ENCODE data around the gene ECHS1. TPM values are rescaled to one million over a fixed set of nuclear protein-coding genes. Genes with fewer than 3 reads are reported as not detected.

The ECHS1 gene
- total RNA-seq, 1 donor from 2014 or later = 77.4 TPM

DNA sequence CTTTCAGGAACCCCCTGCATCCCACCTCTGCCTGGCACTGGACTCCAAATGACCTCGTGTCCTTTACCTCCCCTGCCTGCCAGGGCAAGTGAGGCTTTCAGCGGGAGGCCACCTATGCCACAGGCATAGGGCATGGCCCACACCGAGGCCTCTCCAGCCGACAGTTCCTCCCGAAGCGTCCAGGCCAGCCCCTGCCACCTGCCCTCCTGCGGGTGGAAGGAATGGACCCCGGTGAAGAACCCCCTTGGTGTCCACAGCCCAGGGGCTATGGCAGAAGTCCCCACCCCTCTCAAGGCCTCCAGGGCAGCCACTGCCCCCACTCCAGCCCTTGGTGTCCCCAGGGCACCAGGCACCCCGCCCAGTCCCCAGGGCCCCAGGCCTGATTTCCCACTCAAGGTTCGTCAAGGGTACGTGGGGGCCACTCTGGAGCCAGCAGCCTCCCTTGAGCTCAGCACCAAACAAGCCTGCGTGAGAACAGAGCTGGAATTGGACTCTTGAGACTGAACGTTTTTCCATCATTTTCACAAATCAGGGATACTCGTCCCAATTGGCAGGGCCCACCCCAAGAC, 18.4 kb downstream of the ECHS1 start:
- Histone ChIP-seq H3K4me1 (no peaks in the 10 kb centered on the region), H3K79me2 (ENCODE audit: low read depth) (peaks cover 7% of the 10 kb centered on the region), H3K9ac (no peak overlapping the region), H3K4me2 (no peak overlapping the region), H4K20me1 (ENCODE audit: low read depth) (peaks cover 19% of the 10 kb centered on the region), H3K36me3 (no peaks in the 10 kb centered on the region), H3F3A (ENCODE audit: low read depth) (peaks cover 8% of the 10 kb centered on the region), H3K27ac (no peak overlapping the region), H3K9me3 (ENCODE audit: low read depth) (no peaks in the 10 kb centered on the region), H2AFZ (replicated peaks) (no peak overlapping the region), H3K27me3 (peaks cover 8% of the 10 kb centered on the region), H3K4me3 (no peak overlapping the region)
- Mint-ChIP-seq H3K27me3 (ENCODE audit: insufficient read depth, low read depth) (peaks cover 4% of the 10 kb centered on the region), H3K36me3 (no peaks in the 10 kb centered on the region), H3K4me1 (no peaks in the 10 kb centered on the region), H3K9me3 (no peaks in the 10 kb centered on the region), H3K4me3 (no peak overlapping the region), H3K27ac (no peak overlapping the region)
- no peak for DNase-seq (ENCODE audit: low spot score)
- no peak for TF ChIP-seq EZH2 (IDR thresholded peaks at IDR 0.05)
- no peak for TF ChIP-seq EZH2phosphoT487 (IDR thresholded peaks at IDR 0.05)
- TF ChIP-seq, protein P1, sequence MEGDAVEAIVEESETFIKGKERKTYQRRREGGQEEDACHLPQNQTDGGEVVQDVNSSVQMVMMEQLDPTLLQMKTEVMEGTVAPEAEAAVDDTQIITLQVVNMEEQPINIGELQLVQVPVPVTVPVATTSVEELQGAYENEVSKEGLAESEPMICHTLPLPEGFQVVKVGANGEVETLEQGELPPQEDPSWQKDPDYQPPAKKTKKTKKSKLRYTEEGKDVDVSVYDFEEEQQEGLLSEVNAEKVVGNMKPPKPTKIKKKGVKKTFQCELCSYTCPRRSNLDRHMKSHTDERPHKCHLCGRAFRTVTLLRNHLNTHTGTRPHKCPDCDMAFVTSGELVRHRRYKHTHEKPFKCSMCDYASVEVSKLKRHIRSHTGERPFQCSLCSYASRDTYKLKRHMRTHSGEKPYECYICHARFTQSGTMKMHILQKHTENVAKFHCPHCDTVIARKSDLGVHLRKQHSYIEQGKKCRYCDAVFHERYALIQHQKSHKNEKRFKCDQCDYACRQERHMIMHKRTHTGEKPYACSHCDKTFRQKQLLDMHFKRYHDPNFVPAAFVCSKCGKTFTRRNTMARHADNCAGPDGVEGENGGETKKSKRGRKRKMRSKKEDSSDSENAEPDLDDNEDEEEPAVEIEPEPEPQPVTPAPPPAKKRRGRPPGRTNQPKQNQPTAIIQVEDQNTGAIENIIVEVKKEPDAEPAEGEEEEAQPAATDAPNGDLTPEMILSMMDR (IDR thresholded peaks at IDR 0.05) = no peak

- peaks cover 7% of the 10 kb centered on the region for H3K79me2 ChIP-seq (ENCODE audit: low read depth)
- peaks cover 8% of the 10 kb centered on the region for H3K27me3 ChIP-seq
- H3K4me1 Mint-ChIP-seq = peaks cover 2% of the 10 kb centered on the region
- DNase-seq (ENCODE audit: low spot score) = no peak
- no peaks in the 10 kb centered on the region for H3K9me3 ChIP-seq (ENCODE audit: low read depth)
- H3F3A ChIP-seq (ENCODE audit: low read depth) = peaks cover 3% of the 10 kb centered on the region
- H3K9ac ChIP-seq = no peak overlapping the region
- no peak overlapping the region for H3K27ac Mint-ChIP-seq
- TF ChIP-seq, protein P1 (IDR thresholded peaks at IDR 0.05) = no peak
- TF ChIP-seq EZH2 (IDR thresholded peaks at IDR 0.05) = no peak
- no peak for TF ChIP-seq EZH2phosphoT487 (IDR thresholded peaks at IDR 0.05)
- H2AFZ ChIP-seq (replicated peaks) = no peak overlapping the region
- H3K36me3 ChIP-seq = no peaks in the 10 kb centered on the region
- H4K20me1 ChIP-seq (ENCODE audit: low read depth) = peaks cover 19% of the 10 kb centered on the region
- H3K36me3 Mint-ChIP-seq = no peaks in the 10 kb centered on the region
- H3K4me2 ChIP-seq = no peak overlapping the region
- no peak overlapping the region for H3K4me3 ChIP-seq
- H3K9me3 Mint-ChIP-seq = peaks cover 2% of the 10 kb centered on the region
- no peak overlapping the region for H3K4me3 Mint-ChIP-seq
- peaks cover 6% of the 10 kb centered on the region for H3K27me3 Mint-ChIP-seq (ENCODE audit: insufficient read depth, low read depth)
- H3K27ac ChIP-seq = no peak overlapping the region
- no peaks in the 10 kb centered on the region for H3K4me1 ChIP-seq
Observed at GRCh38 chr10:133353988-133354605, 19.1 kb downstream of the ECHS1 start.

GRCh38 chr10:133353202-133353959, 19.8 kb downstream of the ECHS1 start:
- Mint-ChIP-seq H3K27me3 (ENCODE audit: insufficient read depth, low read depth) (peaks cover 8% of the 10 kb centered on the region), H3K36me3 (no peaks in the 10 kb centered on the region), H3K4me3 (no peak overlapping the region), H3K9me3 (peaks cover 2% of the 10 kb centered on the region), H3K27ac (no peak overlapping the region), H3K4me1 (peaks cover 3% of the 10 kb centered on the region)
- TF ChIP-seq, protein P1 (IDR thresholded peaks at IDR 0.05) = no peak
- TF ChIP-seq EZH2 (IDR thresholded peaks at IDR 0.05) (no peak), EZH2phosphoT487 (IDR thresholded peaks at IDR 0.05) (no peak)
- Histone ChIP-seq H3K4me2 (no peak overlapping the region), H3F3A (ENCODE audit: low read depth) (no peaks in the 10 kb centered on the region), H3K79me2 (ENCODE audit: low read depth) (peaks cover 7% of the 10 kb centered on the region), H3K27ac (no peak overlapping the region), H3K36me3 (no peaks in the 10 kb centered on the region), H3K9me3 (ENCODE audit: low read depth) (no peaks in the 10 kb centered on the region), H4K20me1 (ENCODE audit: low read depth) (peaks cover 19% of the 10 kb centered on the region), H3K4me1 (no peaks in the 10 kb centered on the region), H3K27me3 (peaks cover 8% of the 10 kb centered on the region), H2AFZ (replicated peaks) (no peak overlapping the region), H3K4me3 (no peak overlapping the region), H3K9ac (no peak overlapping the region)
- DNase-seq (ENCODE audit: low spot score) = no peak
